Measurements from ENCODE around the gene VGLL4. TPM values are rescaled to one million over a fixed set of nuclear protein-coding genes. Genes with fewer than 3 reads are reported as not detected.
A peak's percentile ranks its signal among the peaks of the same experiment; 100 is the strongest.

Gene VGLL4
- polyA plus RNA-seq, 1 donor (not counting 4 experiments of a cell fraction or from before 2014, with no cell fraction given), result 32.6 TPM

DNA sequence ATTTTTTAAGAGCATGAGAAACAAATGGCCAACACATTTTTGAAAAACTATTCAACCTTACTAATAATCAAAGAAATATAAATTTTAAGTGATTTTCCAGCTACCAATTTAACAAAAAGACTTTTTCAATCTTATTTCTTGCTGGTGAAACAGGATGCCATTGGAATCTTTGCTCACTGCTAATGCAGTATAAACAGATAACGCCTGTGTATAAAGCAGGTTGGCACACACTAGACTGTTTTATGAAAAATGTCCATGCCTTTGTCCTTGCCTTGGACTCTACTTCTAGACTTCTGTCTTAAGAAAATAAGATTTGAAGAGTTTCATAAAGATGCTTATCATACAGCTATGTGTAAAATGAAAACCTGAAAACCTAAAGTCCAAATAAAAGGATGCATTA is 5.0 kb upstream of the VGLL4 start:
- TF ChIP-seq EZH2 (IDR thresholded peaks at IDR 0.05; ENCODE audit: low read length), result no peak
- TF ChIP-seq, protein P1, sequence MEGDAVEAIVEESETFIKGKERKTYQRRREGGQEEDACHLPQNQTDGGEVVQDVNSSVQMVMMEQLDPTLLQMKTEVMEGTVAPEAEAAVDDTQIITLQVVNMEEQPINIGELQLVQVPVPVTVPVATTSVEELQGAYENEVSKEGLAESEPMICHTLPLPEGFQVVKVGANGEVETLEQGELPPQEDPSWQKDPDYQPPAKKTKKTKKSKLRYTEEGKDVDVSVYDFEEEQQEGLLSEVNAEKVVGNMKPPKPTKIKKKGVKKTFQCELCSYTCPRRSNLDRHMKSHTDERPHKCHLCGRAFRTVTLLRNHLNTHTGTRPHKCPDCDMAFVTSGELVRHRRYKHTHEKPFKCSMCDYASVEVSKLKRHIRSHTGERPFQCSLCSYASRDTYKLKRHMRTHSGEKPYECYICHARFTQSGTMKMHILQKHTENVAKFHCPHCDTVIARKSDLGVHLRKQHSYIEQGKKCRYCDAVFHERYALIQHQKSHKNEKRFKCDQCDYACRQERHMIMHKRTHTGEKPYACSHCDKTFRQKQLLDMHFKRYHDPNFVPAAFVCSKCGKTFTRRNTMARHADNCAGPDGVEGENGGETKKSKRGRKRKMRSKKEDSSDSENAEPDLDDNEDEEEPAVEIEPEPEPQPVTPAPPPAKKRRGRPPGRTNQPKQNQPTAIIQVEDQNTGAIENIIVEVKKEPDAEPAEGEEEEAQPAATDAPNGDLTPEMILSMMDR (optimal IDR thresholded peaks at IDR 0.05 in 1 of 3, IDR thresholded peaks at IDR 0.05 in 1 of 3, conservative IDR thresholded peaks at IDR 0.05 in 1 of 3; ENCODE audit: extremely low read depth in 1 of 3, insufficient read depth in 2 of 3, low read length in 3 of 3), result no peak
- H3K27ac ChIP-seq (ENCODE audit: control insufficient read depth, insufficient read depth, low read length), result no peak overlapping the region
- H4K20me1 ChIP-seq (ENCODE audit: control insufficient read depth, extremely low read depth, insufficient read depth, low read length), result peaks cover 3% of the 10 kb centered on the region
- H3K79me2 ChIP-seq (ENCODE audit: control insufficient read depth, insufficient read depth, low read length), result peaks cover 38% of the 10 kb centered on the region
- H3K4me1 ChIP-seq (ENCODE audit: control insufficient read depth, extremely low read depth, insufficient read depth, low read length), result peaks cover 6% of the 10 kb centered on the region
- no peak for DNase-seq (ENCODE audit: low read depth, low spot score)
- H3K36me3 ChIP-seq (ENCODE audit: control insufficient read depth in 2 of 2, extremely low read depth in 1 of 2, insufficient read depth in 2 of 2, low read length in 2 of 2), result no peaks in the 10 kb centered on the region
- no peaks in the 10 kb centered on the region for H3K9me3 ChIP-seq (ENCODE audit: control insufficient read depth, low read depth, low read length)
- no peak overlapping the region for H3K4me2 ChIP-seq (ENCODE audit: control insufficient read depth, extremely low read depth, insufficient read depth, low read depth, low read length)
- no peak overlapping the region for H2AFZ ChIP-seq (ENCODE audit: control insufficient read depth, low read length)
- FAIRE-seq, result no peak
- H3K27me3 ChIP-seq (ENCODE audit: control insufficient read depth, extremely low read depth, insufficient read depth, low read length), result no peaks in the 10 kb centered on the region
- dilution Hi-C loops (cut with MboI; ENCODE audit: extremely low pct_ligation_motif_present, low sequenced_read_pairs), result no loop called here
- no peaks in the 10 kb centered on the region for H3K9me1 ChIP-seq (ENCODE audit: control insufficient read depth, extremely low read depth, insufficient read depth, low read length)
- no peak overlapping the region for H3K4me3 ChIP-seq (ENCODE audit: control insufficient read depth in 2 of 3, extremely low read depth in 1 of 3, insufficient read depth in 2 of 3, low read depth in 1 of 3, low read length in 3 of 3)
- no peak overlapping the region for H3K9ac ChIP-seq (ENCODE audit: control insufficient read depth, extremely low read depth, insufficient read depth, low read length)

DNA sequence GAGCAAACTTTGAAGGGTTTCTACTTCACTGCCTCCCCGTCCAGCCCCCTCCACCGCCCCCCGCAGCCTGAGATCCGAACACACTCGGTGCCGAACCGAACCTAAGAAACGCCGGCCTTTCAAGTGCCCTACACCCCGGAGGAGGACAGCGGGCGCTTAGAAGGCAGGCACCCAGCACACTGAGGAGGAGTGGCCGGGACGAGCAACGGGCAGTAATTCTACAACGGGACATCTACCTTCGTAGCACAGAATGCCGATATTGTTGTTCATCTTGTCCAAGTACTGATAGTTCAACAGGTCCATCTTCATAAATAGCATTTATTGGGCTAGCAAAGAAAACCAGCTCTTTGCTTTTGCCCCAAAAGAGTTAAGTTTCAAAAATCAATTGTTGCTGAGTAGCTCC is 513 bp downstream of the VGLL4 start:
- H3K4me2 ChIP-seq (ENCODE audit: control insufficient read depth, extremely low read depth, insufficient read depth, low read depth, low read length), result peak overlapping the region; percentile 86
- dilution Hi-C loops (cut with MboI; ENCODE audit: extremely low pct_ligation_motif_present, low sequenced_read_pairs), result no loop called here
- peaks cover 57% of the 10 kb centered on the region for H3K79me2 ChIP-seq (ENCODE audit: control insufficient read depth, insufficient read depth, low read length)
- H3K36me3 ChIP-seq (ENCODE audit: control insufficient read depth in 2 of 2, extremely low read depth in 1 of 2, insufficient read depth in 2 of 2, low read length in 2 of 2), result peaks cover 0 to 5% of the 10 kb centered on the region in 2 experiments
- no peak for TF ChIP-seq EZH2 (IDR thresholded peaks at IDR 0.05; ENCODE audit: low read length)
- TF ChIP-seq, protein P1 (optimal IDR thresholded peaks at IDR 0.05 in 1 of 3, IDR thresholded peaks at IDR 0.05 in 1 of 3, conservative IDR thresholded peaks at IDR 0.05 in 1 of 3; ENCODE audit: extremely low read depth in 1 of 3, insufficient read depth in 2 of 3, low read length in 3 of 3), result no peak
- FAIRE-seq, result no peak
- H3K9ac ChIP-seq (ENCODE audit: control insufficient read depth, extremely low read depth, insufficient read depth, low read length), result peak overlapping the region; percentile 82
- peak overlapping the region; percentile 53 to 83 (median 68) for H3K4me3 ChIP-seq (ENCODE audit: control insufficient read depth in 2 of 3, extremely low read depth in 1 of 3, insufficient read depth in 2 of 3, low read depth in 1 of 3, low read length in 3 of 3)
- no peaks in the 10 kb centered on the region for H4K20me1 ChIP-seq (ENCODE audit: control insufficient read depth, extremely low read depth, insufficient read depth, low read length)
- peaks cover 13% of the 10 kb centered on the region for H3K4me1 ChIP-seq (ENCODE audit: control insufficient read depth, extremely low read depth, insufficient read depth, low read length)
- H3K9me3 ChIP-seq (ENCODE audit: control insufficient read depth, low read depth, low read length), result no peaks in the 10 kb centered on the region
- H3K9me1 ChIP-seq (ENCODE audit: control insufficient read depth, extremely low read depth, insufficient read depth, low read length), result no peaks in the 10 kb centered on the region
- peak overlapping the region; percentile 83 for H3K27ac ChIP-seq (ENCODE audit: control insufficient read depth, insufficient read depth, low read length)
- no peak for DNase-seq (ENCODE audit: low read depth, low spot score)
- H3K27me3 ChIP-seq (ENCODE audit: control insufficient read depth, extremely low read depth, insufficient read depth, low read length), result no peaks in the 10 kb centered on the region
- H2AFZ ChIP-seq (ENCODE audit: control insufficient read depth, low read length), result peak overlapping the region; percentile 45

All from keratinocyte (primary cell).